Duodenal mucosa (tissue), 2 donors: Measurements from ENCODE around the gene ABCC8.

Experiments used
- H3K27ac ChIP-seq: one replicate; pipeline ENCODE4 v1.7.0; 2013; ENCODE audit warnings: low read depth, low read length
- H3K27me3 ChIP-seq, 2 donors: one replicate each; pipeline ENCODE4 v1.7.0; 2013; ENCODE audit warnings: low read length in 2 of 2, control low read depth in 1 of 2; ENCODE audit not compliant: insufficient read depth in 2 of 2, control insufficient read depth in 1 of 2
- H3K36me3 ChIP-seq, 2 donors: one replicate each; pipeline ENCODE4 v1.7.0; 2013; ENCODE audit warnings: low read length in 2 of 2, control low read depth in 1 of 2; ENCODE audit not compliant: insufficient read depth in 2 of 2, control insufficient read depth in 1 of 2
- H3K4me1 ChIP-seq, 2 donors: one replicate each; pipeline ENCODE4 v1.7.0; 2013; ENCODE audit warnings: low read length in 2 of 2, control low read depth in 1 of 2; ENCODE audit not compliant: insufficient read depth in 2 of 2, control insufficient read depth in 1 of 2
- H3K4me3 ChIP-seq, 2 donors: one replicate each; pipeline ENCODE4 v1.7.0; 2013; ENCODE audit warnings: low read length in 2 of 2, low read depth in 1 of 2
- H3K9ac ChIP-seq, 2 donors: one replicate each; pipeline ENCODE4 v1.7.0; 2013; ENCODE audit warnings: low read length in 2 of 2, low read depth in 1 of 2
- H3K9me3 ChIP-seq, 2 donors: one replicate each; pipeline ENCODE4 v1.7.0; 2013; ENCODE audit warnings: low read length in 2 of 2, control low read depth in 1 of 2; ENCODE audit not compliant: control insufficient read depth in 1 of 2

ABCC8 gene

DNA sequence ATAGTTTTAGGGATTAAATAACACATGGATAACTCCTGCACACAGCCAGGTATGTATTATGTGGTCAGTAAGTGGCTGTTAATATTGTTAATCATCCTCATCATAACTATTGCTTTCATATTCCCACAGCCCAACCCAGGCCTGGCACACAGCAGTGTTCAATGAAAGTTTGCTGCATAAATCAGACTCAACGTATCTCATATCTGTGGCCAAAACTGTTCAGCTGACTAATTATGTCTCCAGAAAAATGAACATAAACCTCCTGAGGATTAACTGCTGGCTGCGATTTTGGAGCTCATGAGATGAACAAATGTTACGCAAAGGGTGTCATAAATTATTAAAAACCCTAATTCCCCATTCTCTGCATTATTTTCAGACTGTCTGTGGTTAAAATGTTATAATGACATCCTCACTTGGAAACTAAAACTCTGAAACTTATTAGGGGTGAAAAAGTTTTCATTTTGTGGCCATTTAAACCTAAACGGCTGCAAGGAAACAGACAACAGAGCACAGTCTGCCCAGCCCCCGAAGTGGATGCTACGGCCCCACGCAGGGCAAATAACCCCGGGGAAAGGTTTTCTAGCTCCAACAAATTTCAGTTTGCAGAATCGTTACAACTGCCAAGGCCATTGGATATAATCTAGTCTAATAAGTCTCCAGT is 17.3 kb downstream of the ABCC8 start:
- Histone ChIP-seq H3K36me3 (no peaks in the 10 kb centered on the region), H3K27me3 (no peaks in the 10 kb centered on the region), H3K9ac (no peak overlapping the region), H3K9me3 (no peaks in the 10 kb centered on the region), H3K27ac (no peak overlapping the region), H3K4me1 (no peaks in the 10 kb centered on the region), H3K4me3 (no peak overlapping the region)

DNA sequence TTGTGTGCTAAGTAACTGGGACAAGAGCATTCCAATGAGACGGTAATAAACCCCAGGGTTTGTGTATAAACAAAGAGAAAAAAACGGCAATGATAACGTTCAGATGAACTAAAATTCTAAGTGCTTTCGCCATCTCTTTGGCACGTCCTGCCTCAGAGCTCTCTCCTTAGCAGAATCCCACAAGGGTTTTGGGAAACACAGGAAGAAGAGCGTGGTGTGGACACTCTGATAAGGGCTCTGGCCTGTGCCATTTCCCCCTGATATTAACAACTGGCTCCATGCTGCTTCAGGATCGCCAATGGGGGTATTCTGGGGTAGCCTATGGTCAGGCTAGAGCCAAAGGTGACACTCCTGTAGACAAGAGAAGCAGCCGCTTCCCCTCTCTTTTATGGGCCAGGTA is 18.4 kb downstream of the ABCC8 start:
- no peak overlapping the region for H3K4me3 ChIP-seq
- no peaks in the 10 kb centered on the region for H3K9me3 ChIP-seq
- no peaks in the 10 kb centered on the region for H3K4me1 ChIP-seq
- no peak overlapping the region for H3K9ac ChIP-seq
- H3K27me3 ChIP-seq: no peaks in the 10 kb centered on the region
- H3K36me3 ChIP-seq: no peaks in the 10 kb centered on the region
- H3K27ac ChIP-seq: no peak overlapping the region

DNA sequence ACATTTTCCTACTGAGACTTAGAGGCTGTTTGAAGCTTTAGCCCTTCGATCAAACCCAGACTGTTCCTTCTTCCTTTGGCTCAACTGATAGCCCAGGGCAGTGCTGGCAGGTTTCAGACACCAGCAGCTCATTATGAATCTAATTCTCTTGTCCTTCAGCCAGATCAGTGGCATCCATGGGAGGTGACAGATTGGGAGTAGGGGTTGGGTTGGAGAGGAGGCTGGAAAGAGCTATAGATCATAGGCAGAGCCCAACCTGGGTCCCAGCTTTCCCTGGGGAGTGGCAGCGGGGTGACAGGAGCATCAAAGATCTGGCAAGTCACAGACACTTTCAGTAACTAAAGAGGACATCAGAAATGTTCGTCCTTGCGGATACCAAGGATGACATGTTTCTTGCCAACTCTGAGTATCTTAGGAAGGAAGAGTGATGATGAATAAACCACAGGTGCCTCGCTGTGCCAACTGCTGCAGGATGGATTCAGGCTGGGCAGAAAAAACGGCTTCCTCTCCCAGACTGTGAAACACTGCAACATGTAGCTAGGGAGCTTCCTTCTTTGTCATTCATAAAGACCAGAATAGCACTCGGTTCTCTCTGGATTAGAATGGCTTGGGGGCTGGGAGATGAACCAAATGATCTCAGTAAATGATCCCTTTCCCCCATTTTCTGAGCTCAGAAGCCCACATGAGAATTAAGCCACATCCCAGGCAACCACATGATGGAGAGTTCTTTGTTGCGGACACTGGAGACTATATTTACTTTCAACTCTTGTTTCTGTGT is 19.1 kb downstream of the ABCC8 start:
- no peaks in the 10 kb centered on the region for H3K36me3 ChIP-seq

DNA sequence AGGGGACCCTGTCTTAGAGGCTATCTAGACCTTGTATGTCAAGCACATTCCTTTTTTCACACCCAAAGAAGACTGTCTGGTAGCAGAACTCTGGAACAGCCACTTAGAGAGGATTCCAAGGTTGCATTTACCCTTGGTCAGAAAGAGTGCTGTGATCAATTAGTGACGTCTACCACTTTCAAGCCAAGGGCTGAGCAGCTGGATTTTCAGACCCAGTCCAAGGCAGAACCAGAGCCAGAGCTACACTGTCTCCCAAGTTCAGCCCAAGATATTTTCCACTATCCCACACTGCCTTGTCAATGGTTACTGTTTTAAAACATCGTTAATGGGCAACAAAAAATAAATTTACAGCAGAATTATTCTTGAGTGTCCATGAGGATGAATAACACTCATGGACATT is 24.0 kb downstream of the ABCC8 start:
- Histone ChIP-seq H3K36me3 (no peaks in the 10 kb centered on the region), H3K9ac (no peak overlapping the region), H3K27me3 (peaks cover 0 to 11% of the 10 kb centered on the region in 2 donors), H3K27ac (no peak overlapping the region), H3K4me1 (no peaks in the 10 kb centered on the region), H3K9me3 (no peaks in the 10 kb centered on the region), H3K4me3 (no peak overlapping the region)

More for the DNA sequence above, 19.1 kb downstream of the ABCC8 start:
- Histone ChIP-seq H3K27me3 (peaks cover 0 to 3% of the 10 kb centered on the region in 2 donors), H3K4me1 (no peaks in the 10 kb centered on the region), H3K9me3 (no peaks in the 10 kb centered on the region), H3K4me3 (no peak overlapping the region), H3K9ac (no peak overlapping the region), H3K27ac (no peak overlapping the region)

DNA sequence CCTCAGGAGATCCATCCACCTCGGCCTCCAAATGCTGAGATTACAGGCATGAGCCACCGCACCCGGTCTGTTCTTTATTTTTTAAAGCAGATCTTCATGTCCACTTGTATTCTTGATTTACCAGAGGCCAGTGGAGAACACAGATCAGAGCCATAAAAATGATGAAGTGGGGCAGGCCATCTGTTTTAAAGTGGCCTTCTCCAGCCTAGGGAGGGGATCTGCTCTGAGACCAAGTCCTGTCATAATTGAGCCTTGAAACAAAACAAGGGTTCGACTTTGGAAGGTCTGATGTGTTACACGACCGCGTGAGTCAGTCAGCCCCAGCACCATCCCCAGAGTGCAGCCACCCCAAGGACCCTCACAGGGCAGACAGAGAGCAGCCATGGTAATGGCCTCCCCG is 27.5 kb downstream of the ABCC8 start:
- Histone ChIP-seq H3K27ac (no peak overlapping the region), H3K9me3 (no peaks in the 10 kb centered on the region), H3K36me3 (no peaks in the 10 kb centered on the region), H3K27me3 (peaks cover 0 to 11% of the 10 kb centered on the region in 2 donors), H3K4me3 (no peak overlapping the region), H3K4me1 (no peaks in the 10 kb centered on the region), H3K9ac (no peak overlapping the region)

DNA sequence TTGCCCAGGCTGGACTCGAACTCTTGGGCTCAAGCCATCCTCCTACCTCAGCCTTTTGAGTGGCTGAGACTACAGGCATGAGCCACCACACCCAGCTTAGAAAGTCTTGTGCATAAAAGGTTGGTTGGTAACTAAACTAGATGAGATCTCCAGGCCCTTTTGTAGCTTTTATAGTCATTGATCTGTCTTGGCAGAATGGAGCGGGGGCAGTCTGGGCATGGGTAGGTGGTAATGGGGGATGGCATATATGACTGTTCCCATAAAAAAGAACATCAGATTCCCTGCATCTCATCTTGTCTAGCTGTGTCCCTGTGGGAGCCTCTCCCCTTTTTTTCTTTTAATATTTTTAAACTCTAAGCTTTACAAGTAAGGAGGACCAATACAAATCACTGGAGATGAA is 30.2 kb downstream of the ABCC8 start:
- Histone ChIP-seq H3K9ac (no peak overlapping the region), H3K9me3 (no peaks in the 10 kb centered on the region), H3K36me3 (no peaks in the 10 kb centered on the region), H3K4me1 (no peaks in the 10 kb centered on the region), H3K27ac (no peak overlapping the region), H3K27me3 (peaks cover 0 to 6% of the 10 kb centered on the region in 2 donors), H3K4me3 (no peak overlapping the region)

DNA sequence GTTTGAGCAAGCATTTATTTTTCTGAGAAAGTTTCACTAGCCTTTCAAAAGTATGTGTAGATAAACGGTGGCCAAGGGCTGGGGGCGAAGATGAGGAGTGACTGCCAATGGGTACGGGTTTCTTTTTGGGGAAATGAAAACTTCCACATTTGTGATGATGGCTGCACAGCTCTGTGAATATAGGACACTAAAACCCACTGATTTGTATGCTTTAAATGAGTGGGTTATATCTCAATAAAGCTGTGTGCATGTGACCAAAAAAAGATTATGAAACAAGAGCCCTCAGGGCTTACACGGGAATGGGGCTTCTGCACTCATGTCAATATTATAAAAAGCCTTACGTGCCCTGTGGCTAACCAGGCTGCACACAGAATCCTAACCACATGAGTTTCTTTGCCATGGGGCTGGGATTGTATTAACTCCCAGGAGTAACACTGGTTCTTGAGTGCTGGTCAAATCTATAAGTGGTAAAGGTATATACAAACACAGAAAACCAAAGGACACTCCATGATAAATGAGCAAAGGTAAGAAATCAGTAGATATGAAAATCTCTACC is 31.3 kb downstream of the ABCC8 start:
- H3K27me3 ChIP-seq: peaks cover 0 to 4% of the 10 kb centered on the region in 2 donors
- H3K36me3 ChIP-seq: no peaks in the 10 kb centered on the region
- no peaks in the 10 kb centered on the region for H3K9me3 ChIP-seq
- no peak overlapping the region for H3K4me3 ChIP-seq
- H3K4me1 ChIP-seq: no peaks in the 10 kb centered on the region
- no peak overlapping the region for H3K9ac ChIP-seq
- H3K27ac ChIP-seq: no peak overlapping the region

DNA sequence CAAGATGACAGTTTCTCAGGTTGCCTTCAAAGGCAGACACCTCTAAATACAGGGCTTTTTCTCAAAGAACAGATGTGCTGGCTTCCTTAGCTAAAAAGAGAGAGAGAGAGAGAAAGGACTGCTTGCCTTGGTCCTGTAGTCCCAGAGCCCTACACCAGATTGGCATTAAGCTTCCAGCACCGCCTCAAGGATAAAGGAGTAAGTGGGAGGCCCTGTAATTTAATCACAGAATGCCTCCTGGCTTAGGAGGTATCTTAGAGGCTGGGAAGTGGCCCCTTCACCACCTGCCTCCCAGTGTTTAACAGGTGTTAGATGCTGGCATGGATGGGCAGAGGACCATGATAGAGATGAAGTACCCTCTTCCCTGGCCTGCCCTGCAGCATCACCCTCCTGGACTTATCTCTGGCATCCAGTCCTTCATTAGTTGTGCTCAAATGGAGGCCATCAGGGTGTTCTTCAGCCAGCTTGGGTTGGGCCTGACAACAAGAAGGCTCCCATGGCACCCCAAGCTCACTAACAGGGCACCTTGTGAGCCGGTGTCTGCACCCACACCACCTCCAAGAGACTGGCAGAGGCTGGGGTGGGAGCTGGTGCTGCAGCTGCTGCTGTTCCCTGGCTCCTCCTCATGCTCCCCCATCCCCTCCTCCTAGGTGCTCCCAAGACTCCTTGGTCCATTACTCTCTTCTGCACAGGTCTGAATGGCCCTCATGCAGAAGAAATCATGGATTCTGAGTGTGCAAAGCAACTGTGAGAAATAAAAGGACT is 32.5 kb downstream of the ABCC8 start:
- H3K4me1 ChIP-seq: no peaks in the 10 kb centered on the region

DNA sequence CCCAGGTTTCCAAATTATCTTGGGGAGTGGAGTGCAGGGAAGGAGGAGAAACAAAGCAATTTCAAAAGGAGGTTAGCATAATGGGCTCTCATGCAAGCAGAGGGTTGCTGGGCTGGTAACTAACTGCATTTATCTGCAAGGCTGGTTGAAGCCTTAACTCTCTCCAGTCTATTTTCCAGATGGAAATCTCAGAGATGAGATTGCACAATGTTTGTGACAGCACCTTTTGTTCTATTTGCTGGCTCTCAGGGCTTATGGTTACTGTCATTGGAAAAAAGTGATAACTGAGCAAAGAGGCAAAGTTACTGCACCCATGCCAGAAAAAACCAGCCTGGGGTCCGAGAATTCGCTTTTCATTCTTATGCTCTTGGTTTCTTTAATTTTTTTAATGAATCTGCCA is 33.2 kb downstream of the ABCC8 start:
- Histone ChIP-seq H3K4me3 (no peak overlapping the region), H3K9me3 (no peaks in the 10 kb centered on the region), H3K27ac (no peak overlapping the region), H3K36me3 (no peaks in the 10 kb centered on the region), H3K4me1 (no peaks in the 10 kb centered on the region), H3K9ac (no peak overlapping the region), H3K27me3 (peaks cover 0 to 4% of the 10 kb centered on the region in 2 donors)

More for the DNA sequence above, 32.5 kb downstream of the ABCC8 start:
- peaks cover 0 to 4% of the 10 kb centered on the region in 2 donors for H3K27me3 ChIP-seq
- no peak overlapping the region for H3K4me3 ChIP-seq
- no peaks in the 10 kb centered on the region for H3K9me3 ChIP-seq
- no peak overlapping the region for H3K27ac ChIP-seq
- H3K36me3 ChIP-seq: no peaks in the 10 kb centered on the region
- no peak overlapping the region for H3K9ac ChIP-seq

DNA sequence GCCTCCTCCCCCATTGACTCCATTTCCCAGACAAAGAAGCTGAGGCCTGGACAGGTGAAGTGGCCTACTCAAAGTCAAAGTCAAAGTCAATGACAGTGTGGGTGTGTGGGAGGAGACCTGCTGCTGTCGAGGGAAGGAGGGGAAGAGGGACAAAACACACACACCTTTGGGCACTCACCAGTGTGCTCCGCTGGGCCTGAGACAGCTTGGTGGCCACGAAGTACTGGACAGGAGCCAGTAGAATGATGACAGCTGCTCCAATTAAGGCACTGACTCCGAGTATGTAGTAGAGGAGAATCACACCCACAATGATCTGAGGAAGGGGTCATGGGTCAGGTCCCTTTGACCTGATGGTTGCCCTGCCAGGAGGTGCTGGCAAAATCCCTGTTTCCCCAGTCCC is 33.6 kb downstream of the ABCC8 start:
- Histone ChIP-seq H3K9ac (no peak overlapping the region), H3K4me1 (no peaks in the 10 kb centered on the region), H3K4me3 (no peak overlapping the region), H3K36me3 (no peaks in the 10 kb centered on the region), H3K27me3 (peaks cover 0 to 4% of the 10 kb centered on the region in 2 donors), H3K27ac (no peak overlapping the region), H3K9me3 (no peaks in the 10 kb centered on the region)
